ENCODE results near the gene ANGEL2.

ANGEL2 gene

DNA sequence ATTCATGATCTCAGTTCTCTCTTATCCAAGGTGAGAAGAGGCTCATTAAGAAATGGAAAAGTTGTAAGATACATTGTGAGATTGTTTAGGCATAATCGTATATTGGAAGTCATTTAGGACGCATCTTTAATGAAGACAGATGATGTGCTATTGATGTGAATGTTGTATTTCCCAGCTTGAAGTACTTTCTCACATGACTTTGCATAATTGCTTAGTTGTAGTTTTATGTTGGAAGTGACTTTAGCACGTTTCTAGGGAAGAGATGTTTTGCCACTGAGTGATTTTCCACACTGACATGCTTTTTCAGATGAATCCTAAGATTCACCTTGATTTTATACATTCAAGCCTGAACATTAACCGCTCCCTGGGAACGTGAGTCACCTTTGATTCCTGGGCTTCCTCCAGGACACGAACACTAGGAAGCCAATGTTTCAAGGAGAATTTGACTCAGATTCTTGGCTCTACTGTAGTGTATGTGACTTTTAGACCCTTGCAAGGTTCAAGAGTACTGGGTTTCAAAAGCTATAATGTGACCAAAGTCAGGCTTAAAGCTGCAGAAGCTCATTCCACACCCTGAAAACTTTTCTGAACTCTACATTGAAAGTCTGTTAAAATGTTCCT lies 27.9 kb downstream of the ANGEL2 start:
- Histone ChIP-seq H3K9ac (ENCODE audit: low read depth, low read length, poor library complexity) (no peak overlapping the region), H4K8ac (ENCODE audit: low read depth, low read length) (no peak overlapping the region), H3K36me3 (replicated peaks in 1 of 2; ENCODE audit: control insufficient read depth in 2 of 2, insufficient read depth in 2 of 2, low read length in 2 of 2) (peaks cover 3 to 46% of the 10 kb centered on the region in 2 donors), H3K79me1 (ENCODE audit: low read depth, low read length) (no peaks in the 10 kb centered on the region), H3K14ac (ENCODE audit: low read length) (no peak overlapping the region), H4K91ac (ENCODE audit: low read depth, low read length, poor library complexity) (no peak overlapping the region), H2BK15ac (ENCODE audit: low read length) (no peak overlapping the region), H3K4ac (ENCODE audit: low read length) (no peak overlapping the region), H3K4me1 (ENCODE audit: control insufficient read depth in 2 of 2, insufficient read depth in 1 of 2, low read depth in 1 of 2, low read length in 2 of 2) (no peaks in the 10 kb centered on the region), H3K9me3 (replicated peaks in 1 of 2; ENCODE audit: control insufficient read depth in 2 of 2, insufficient read depth in 1 of 2, low read depth in 1 of 2, low read length in 2 of 2) (no peaks in the 10 kb centered on the region), H2BK120ac (ENCODE audit: low read depth, low read length) (no peak overlapping the region), H3K4me2 (ENCODE audit: insufficient read depth, low read length, poor library complexity, severe bottlenecking) (no peak overlapping the region), H3K18ac (ENCODE audit: low read length) (no peak overlapping the region), H3K4me3 (ENCODE audit: low read length in 2 of 2) (no peak overlapping the region), H2BK12ac (ENCODE audit: low read length) (no peak overlapping the region), H2AK5ac (ENCODE audit: low read depth, low read length) (no peak overlapping the region), H3K27me3 (ENCODE audit: control insufficient read depth in 3 of 3, insufficient read depth in 3 of 3, low read depth in 1 of 3, low read length in 3 of 3) (no peaks in the 10 kb centered on the region), H3K27ac (replicated peaks; ENCODE audit: low read length) (no peak overlapping the region), H3K23ac (ENCODE audit: low read depth, low read length, poor library complexity) (no peak overlapping the region), H2BK5ac (ENCODE audit: low read length) (no peak overlapping the region), H2AFZ (ENCODE audit: low read length) (no peak overlapping the region)
- WGBS, 2 donors (ENCODE audit: extremely low coverage in 2 of 2, insufficient read length in 2 of 2, insufficient replicate concordance in 1 of 2): no CpG with 5 or more reads among the region's 6 CpGs
- no peak for DNase-seq (ENCODE audit: low spot score)

DNA sequence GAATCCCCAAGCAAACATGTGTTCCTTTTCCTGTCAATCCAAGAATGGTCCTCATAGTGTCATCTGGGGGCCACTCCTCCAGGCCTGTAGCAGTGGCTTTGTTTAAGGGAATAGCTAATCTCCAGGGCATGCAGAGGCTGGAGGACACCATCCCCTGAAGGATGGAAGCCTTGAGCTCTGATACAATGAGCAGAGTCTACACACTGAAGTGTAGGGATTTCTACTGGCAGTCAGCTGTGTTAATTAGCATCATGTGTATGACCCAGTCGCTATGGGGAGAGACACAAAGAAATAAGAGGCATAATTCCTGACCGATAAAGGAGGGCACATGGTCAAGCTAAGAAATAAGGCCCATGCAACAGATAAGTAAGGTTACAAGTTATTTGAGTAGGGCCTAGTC lies 29.1 kb downstream of the ANGEL2 start:
- H2BK15ac ChIP-seq (ENCODE audit: low read length): no peak overlapping the region
- H3K36me3 ChIP-seq (replicated peaks in 1 of 2; ENCODE audit: control insufficient read depth in 2 of 2, insufficient read depth in 2 of 2, low read length in 2 of 2): peaks cover 1 to 33% of the 10 kb centered on the region in 2 donors
- WGBS, 2 donors (ENCODE audit: extremely low coverage in 2 of 2, insufficient read length in 2 of 2, insufficient replicate concordance in 1 of 2): no CpG with 5 or more reads among the region's 2 CpGs
- H3K4ac ChIP-seq (ENCODE audit: low read length): no peak overlapping the region
- H3K79me1 ChIP-seq (ENCODE audit: low read depth, low read length): no peaks in the 10 kb centered on the region
- H2BK12ac ChIP-seq (ENCODE audit: low read length): no peak overlapping the region
- H3K27ac ChIP-seq (replicated peaks; ENCODE audit: low read length): no peak overlapping the region
- no peak overlapping the region for H2BK120ac ChIP-seq (ENCODE audit: low read depth, low read length)
- no peak overlapping the region for H3K14ac ChIP-seq (ENCODE audit: low read length)
- no peak overlapping the region for H4K91ac ChIP-seq (ENCODE audit: low read depth, low read length, poor library complexity)
- no peak overlapping the region for H3K9ac ChIP-seq (ENCODE audit: low read depth, low read length, poor library complexity)
- no peak overlapping the region for H3K4me3 ChIP-seq (ENCODE audit: low read length in 2 of 2)
- H2AK5ac ChIP-seq (ENCODE audit: low read depth, low read length): no peak overlapping the region
- H2AFZ ChIP-seq (ENCODE audit: low read length): no peak overlapping the region
- H2BK5ac ChIP-seq (ENCODE audit: low read length): no peak overlapping the region
- H3K27me3 ChIP-seq (ENCODE audit: control insufficient read depth in 3 of 3, insufficient read depth in 3 of 3, low read depth in 1 of 3, low read length in 3 of 3): no peaks in the 10 kb centered on the region
- H3K23ac ChIP-seq (ENCODE audit: low read depth, low read length, poor library complexity): no peak overlapping the region
- H3K4me1 ChIP-seq (ENCODE audit: control insufficient read depth in 2 of 2, insufficient read depth in 1 of 2, low read depth in 1 of 2, low read length in 2 of 2): no peaks in the 10 kb centered on the region
- no peak overlapping the region for H4K8ac ChIP-seq (ENCODE audit: low read depth, low read length)
- DNase-seq (ENCODE audit: low spot score): no peak
- no peak overlapping the region for H3K18ac ChIP-seq (ENCODE audit: low read length)
- no peak overlapping the region for H3K4me2 ChIP-seq (ENCODE audit: insufficient read depth, low read length, poor library complexity, severe bottlenecking)
- no peaks in the 10 kb centered on the region for H3K9me3 ChIP-seq (replicated peaks in 1 of 2; ENCODE audit: control insufficient read depth in 2 of 2, insufficient read depth in 1 of 2, low read depth in 1 of 2, low read length in 2 of 2)

DNA sequence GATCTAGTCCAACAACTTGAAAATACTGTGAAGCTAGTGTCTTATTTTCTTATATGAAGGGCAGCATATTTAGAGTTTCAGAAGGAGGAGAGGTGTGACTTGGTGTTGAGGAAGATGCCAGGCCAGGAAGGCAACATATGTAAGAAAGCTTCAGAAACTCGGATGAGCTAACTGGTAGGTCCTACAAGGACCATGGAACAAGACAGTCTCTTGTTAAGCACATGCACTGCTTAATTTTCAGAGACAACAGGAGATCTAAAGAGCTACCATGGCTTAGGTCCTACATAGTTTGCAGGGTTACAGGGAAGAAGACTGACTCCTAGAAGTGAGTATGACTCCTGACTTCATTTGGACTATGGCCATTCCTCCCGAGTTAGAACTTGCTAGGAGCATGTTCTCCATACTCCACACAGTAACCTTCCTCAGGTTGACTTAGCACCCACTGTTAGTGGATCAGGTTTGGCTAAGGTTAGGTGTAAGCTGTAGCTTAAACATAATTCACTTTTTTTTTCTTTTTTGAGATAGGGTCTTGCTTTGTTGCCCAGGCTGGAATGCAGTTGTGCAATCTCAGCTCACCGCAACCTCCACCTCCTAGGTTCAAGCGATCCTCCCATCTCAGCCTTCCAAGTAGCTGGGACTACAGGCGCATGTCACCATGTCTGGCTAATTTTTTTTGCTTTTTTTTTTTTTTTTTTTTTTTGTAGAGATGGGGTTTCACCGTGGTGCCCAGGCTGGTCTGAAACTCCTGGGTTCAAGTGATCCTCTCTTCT lies 31.0 kb downstream of the ANGEL2 start:
- no CpG with 5 or more reads among the region's 6 CpGs for WGBS, 2 donors (ENCODE audit: extremely low coverage in 2 of 2, insufficient read length in 2 of 2, insufficient replicate concordance in 1 of 2)
- H3K36me3 ChIP-seq (replicated peaks in 1 of 2; ENCODE audit: control insufficient read depth in 2 of 2, insufficient read depth in 2 of 2, low read length in 2 of 2): peaks cover 1 to 16% of the 10 kb centered on the region in 2 donors
- H2BK5ac ChIP-seq (ENCODE audit: low read length): no peak overlapping the region
- no peak overlapping the region for H3K4me3 ChIP-seq (ENCODE audit: low read length in 2 of 2)
- no peak overlapping the region for H3K23ac ChIP-seq (ENCODE audit: low read depth, low read length, poor library complexity)
- H3K4me2 ChIP-seq (ENCODE audit: insufficient read depth, low read length, poor library complexity, severe bottlenecking): no peak overlapping the region
- no peak overlapping the region for H4K8ac ChIP-seq (ENCODE audit: low read depth, low read length)
- H3K18ac ChIP-seq (ENCODE audit: low read length): no peak overlapping the region
- no peaks in the 10 kb centered on the region for H3K27me3 ChIP-seq (ENCODE audit: control insufficient read depth in 3 of 3, insufficient read depth in 3 of 3, low read depth in 1 of 3, low read length in 3 of 3)
- H3K9ac ChIP-seq (ENCODE audit: low read depth, low read length, poor library complexity): no peak overlapping the region
- H2BK120ac ChIP-seq (ENCODE audit: low read depth, low read length): no peak overlapping the region
- no peak overlapping the region for H3K27ac ChIP-seq (replicated peaks; ENCODE audit: low read length)
- no peaks in the 10 kb centered on the region for H3K79me1 ChIP-seq (ENCODE audit: low read depth, low read length)
- H4K91ac ChIP-seq (ENCODE audit: low read depth, low read length, poor library complexity): no peak overlapping the region
- DNase-seq (ENCODE audit: low spot score): no peak
- H2AFZ ChIP-seq (ENCODE audit: low read length): no peak overlapping the region
- no peak overlapping the region for H3K4ac ChIP-seq (ENCODE audit: low read length)
- no peak overlapping the region for H2BK12ac ChIP-seq (ENCODE audit: low read length)
- no peak overlapping the region for H3K14ac ChIP-seq (ENCODE audit: low read length)
- H3K4me1 ChIP-seq (ENCODE audit: control insufficient read depth in 2 of 2, insufficient read depth in 1 of 2, low read depth in 1 of 2, low read length in 2 of 2): peaks cover 9 to 13% of the 10 kb centered on the region in 2 donors
- H2AK5ac ChIP-seq (ENCODE audit: low read depth, low read length): no peak overlapping the region
- H3K9me3 ChIP-seq (replicated peaks in 1 of 2; ENCODE audit: control insufficient read depth in 2 of 2, insufficient read depth in 1 of 2, low read depth in 1 of 2, low read length in 2 of 2): no peaks in the 10 kb centered on the region
- H2BK15ac ChIP-seq (ENCODE audit: low read length): no peak overlapping the region

DNA sequence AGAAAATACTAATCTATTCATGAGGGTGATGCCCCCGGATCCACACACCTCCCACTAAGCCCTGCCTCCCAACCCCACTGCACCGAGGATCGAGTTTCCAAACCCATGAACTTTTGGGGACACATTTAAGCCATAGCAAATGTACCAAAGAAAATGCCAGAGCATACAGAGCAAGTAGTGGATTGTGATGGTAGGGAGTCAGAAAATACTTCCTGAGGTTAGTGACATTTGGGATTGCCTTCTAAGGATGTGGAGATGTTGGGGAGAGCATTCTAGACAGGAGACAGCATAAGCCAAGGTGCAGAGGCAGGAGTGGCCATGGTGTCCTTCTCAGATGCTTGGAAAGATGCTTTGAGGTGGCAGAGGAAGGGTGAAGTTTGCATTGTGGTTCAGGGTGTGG lies 32.2 kb downstream of the ANGEL2 start:
- no peak overlapping the region for H3K14ac ChIP-seq (ENCODE audit: low read length)
- H3K27ac ChIP-seq (replicated peaks; ENCODE audit: low read length): no peak overlapping the region
- no peak overlapping the region for H2BK120ac ChIP-seq (ENCODE audit: low read depth, low read length)
- no peak overlapping the region for H2BK5ac ChIP-seq (ENCODE audit: low read length)
- H3K4me2 ChIP-seq (ENCODE audit: insufficient read depth, low read length, poor library complexity, severe bottlenecking): no peak overlapping the region
- H3K9me3 ChIP-seq (replicated peaks in 1 of 2; ENCODE audit: control insufficient read depth in 2 of 2, insufficient read depth in 1 of 2, low read depth in 1 of 2, low read length in 2 of 2): no peaks in the 10 kb centered on the region
- H3K4ac ChIP-seq (ENCODE audit: low read length): no peak overlapping the region
- H2BK12ac ChIP-seq (ENCODE audit: low read length): no peak overlapping the region
- H3K23ac ChIP-seq (ENCODE audit: low read depth, low read length, poor library complexity): no peak overlapping the region
- H2AFZ ChIP-seq (ENCODE audit: low read length): no peak overlapping the region
- H3K4me1 ChIP-seq (ENCODE audit: control insufficient read depth in 2 of 2, insufficient read depth in 1 of 2, low read depth in 1 of 2, low read length in 2 of 2): peaks cover 9 to 17% of the 10 kb centered on the region in 2 donors
- no peak for DNase-seq (ENCODE audit: low spot score)
- H3K36me3 ChIP-seq (replicated peaks in 1 of 2; ENCODE audit: control insufficient read depth in 2 of 2, insufficient read depth in 2 of 2, low read length in 2 of 2): peaks cover 0 to 8% of the 10 kb centered on the region in 2 donors
- no peak overlapping the region for H4K91ac ChIP-seq (ENCODE audit: low read depth, low read length, poor library complexity)
- no peak overlapping the region for H3K18ac ChIP-seq (ENCODE audit: low read length)
- no peak overlapping the region for H4K8ac ChIP-seq (ENCODE audit: low read depth, low read length)
- H3K4me3 ChIP-seq (ENCODE audit: low read length in 2 of 2): no peak overlapping the region
- no CpG with 5 or more reads among the region's 3 CpGs for WGBS, 2 donors (ENCODE audit: extremely low coverage in 2 of 2, insufficient read length in 2 of 2, insufficient replicate concordance in 1 of 2)
- H3K79me1 ChIP-seq (ENCODE audit: low read depth, low read length): no peaks in the 10 kb centered on the region
- no peak overlapping the region for H2BK15ac ChIP-seq (ENCODE audit: low read length)
- no peak overlapping the region for H2AK5ac ChIP-seq (ENCODE audit: low read depth, low read length)
- H3K9ac ChIP-seq (ENCODE audit: low read depth, low read length, poor library complexity): no peak overlapping the region
- no peaks in the 10 kb centered on the region for H3K27me3 ChIP-seq (ENCODE audit: control insufficient read depth in 3 of 3, insufficient read depth in 3 of 3, low read depth in 1 of 3, low read length in 3 of 3)

All from neuronal stem cell (in vitro differentiated cells).